ENCODE data around the gene ST6GALNAC6.
"Not testable (repeated sequence)": the region's sequence is repeated elsewhere in the genome, so short reads cannot be mapped to it uniquely, and the experiment has no call there.

ST6GALNAC6 gene

DNA sequence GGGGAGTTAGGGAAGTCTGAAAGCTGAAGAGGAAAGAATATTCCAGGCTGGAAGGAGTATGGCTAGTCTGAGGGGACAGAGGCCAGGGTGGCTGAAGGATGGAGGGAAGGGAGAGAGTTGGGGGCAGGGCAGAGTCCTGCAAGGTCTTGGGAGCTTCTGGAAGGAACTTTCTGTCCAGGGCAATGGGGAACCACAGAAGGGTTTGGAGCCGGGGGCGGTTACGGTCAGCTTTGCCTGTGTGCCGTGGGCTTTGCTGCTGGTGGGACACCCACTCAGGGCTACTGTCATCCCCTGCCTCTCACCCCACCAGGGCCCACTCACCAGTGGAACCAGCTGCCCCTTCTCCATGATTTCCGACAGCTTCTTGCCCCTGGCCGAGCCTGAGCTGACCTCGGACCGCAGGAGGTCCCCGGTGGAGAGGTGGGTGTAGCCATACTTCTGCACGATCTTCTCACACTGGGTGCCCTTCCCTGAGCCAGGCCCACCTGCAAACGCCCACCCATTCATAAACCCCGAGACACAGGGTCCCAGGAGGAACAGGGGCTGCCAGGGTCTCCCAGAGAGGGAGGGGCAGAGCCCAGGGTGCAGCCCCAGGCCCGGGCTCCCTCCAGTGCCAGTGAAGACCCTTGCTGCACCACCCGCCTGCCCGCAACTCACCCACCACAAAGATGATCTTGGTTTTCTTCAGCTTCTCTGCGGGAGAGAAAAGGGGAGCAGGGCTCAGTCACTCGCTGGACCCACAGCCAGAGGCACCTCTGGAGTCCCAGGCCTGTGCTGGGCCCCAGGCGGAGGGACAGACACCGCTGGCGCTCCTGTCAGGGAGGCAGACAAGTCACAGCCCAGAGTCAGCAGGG, 26.8 kb downstream of the ST6GALNAC6 start:
- TF ChIP-seq CTCF (IDR thresholded peaks at IDR 0.05; ENCODE audit: borderline replicate concordance, insufficient read depth, low read depth, low read length), result no peak
- no peak overlapping the region for H3K4me3 ChIP-seq (ENCODE audit: low read depth, low read length)

DNA sequence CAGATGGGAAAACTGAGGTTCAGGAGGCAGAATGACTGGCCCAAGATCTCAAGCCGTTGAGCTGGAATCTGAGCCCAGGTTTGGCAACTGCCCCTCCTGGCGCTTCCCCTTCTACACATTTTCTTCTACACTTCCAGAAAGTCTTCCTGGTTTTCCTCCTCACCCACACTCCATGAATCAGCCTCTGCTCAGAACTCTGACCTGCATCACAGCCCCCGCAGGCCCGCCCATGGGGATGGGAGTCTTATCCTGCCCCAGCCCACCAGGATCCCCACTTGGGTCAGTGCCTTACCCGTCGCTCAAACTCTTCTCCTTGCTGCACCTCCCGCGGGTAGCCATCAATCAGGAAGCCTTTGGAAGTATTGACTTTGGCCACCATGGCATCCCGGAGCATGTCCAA, 27.9 kb downstream of the ST6GALNAC6 start:
- no peak overlapping the region for H3K4me3 ChIP-seq (ENCODE audit: low read depth, low read length)
- TF ChIP-seq CTCF (IDR thresholded peaks at IDR 0.05; ENCODE audit: borderline replicate concordance, insufficient read depth, low read depth, low read length), result no peak

- no peak overlapping the region for H3K4me3 ChIP-seq (ENCODE audit: low read depth, low read length)
- no peak for TF ChIP-seq CTCF (IDR thresholded peaks at IDR 0.05; ENCODE audit: borderline replicate concordance, insufficient read depth, low read depth, low read length)
These were observed 28.5 kb downstream of the ST6GALNAC6 start for GRCh38 chr9:127870887-127871286.

- H3K4me3 ChIP-seq (ENCODE audit: low read depth, low read length), result not testable (repeated sequence)
These were observed 29.3 kb downstream of the ST6GALNAC6 start for GRCh38 chr9:127870153-127870491.

GRCh38 chr9:127869310-127870152, 29.9 kb downstream of the ST6GALNAC6 start:
- peak; percentile 94 for TF ChIP-seq CTCF (IDR thresholded peaks at IDR 0.05; ENCODE audit: borderline replicate concordance, insufficient read depth, low read depth, low read length)
- no peak overlapping the region for H3K4me3 ChIP-seq (ENCODE audit: low read depth, low read length)

DNA sequence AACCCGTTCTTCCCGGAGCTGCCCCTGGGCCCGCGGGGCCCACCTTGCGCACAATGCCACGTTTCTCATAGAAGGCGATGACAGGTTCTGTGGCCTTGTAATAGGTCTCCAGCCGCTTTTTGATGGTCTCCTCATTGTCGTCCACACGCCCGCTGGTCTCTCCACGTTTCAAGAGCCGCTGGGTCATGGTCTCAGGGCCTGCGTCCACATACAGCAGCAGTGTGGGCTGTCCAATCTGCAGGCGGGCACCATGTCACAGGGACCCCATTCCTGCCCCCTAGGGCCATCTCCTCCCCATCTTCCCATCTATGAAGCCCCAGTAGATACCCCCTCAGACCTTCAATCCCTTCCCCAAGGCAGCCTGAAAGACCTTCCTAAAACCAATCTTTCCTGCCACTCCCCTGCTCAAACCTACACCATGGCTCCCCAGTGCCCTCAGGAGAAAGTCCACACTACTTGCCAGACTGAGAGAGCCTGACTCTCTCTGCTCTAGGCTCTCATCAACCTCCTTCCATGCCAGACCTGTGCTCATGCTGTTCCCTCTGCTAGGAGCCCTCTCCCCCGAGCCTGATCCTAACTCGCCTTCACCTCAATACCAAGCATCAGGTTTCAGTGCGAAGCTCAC, 31.0 kb downstream of the ST6GALNAC6 start:
- no peak overlapping the region for H3K4me3 ChIP-seq (ENCODE audit: low read depth, low read length)
- no peak for TF ChIP-seq CTCF (IDR thresholded peaks at IDR 0.05; ENCODE audit: borderline replicate concordance, insufficient read depth, low read depth, low read length)

Measured in GM12875 (cell line).